Neural progenitor cell (in vitro differentiated cells): ENCODE results near the gene DTNBP1. TPM values are rescaled to one million over a fixed set of nuclear protein-coding genes. Genes with fewer than 3 reads are reported as not detected.

ENCODE experiments used
- DNase-seq: peaks from one replicate; pipeline ENCODE4 v3.0.0-alpha.2; 2016; ENCODE audit warnings: low spot score
- H2AFZ ChIP-seq: fragments of 200-600 bp; sonication (generic); replicated peaks from 2 replicates; pipeline ENCODE4 v1.6.1; 2016; ENCODE audit warnings: antibody characterized with exemption
- H3F3A ChIP-seq: fragments of 200-600 bp; sonication (generic); 2 replicates; pipeline ENCODE4 v1.6.1; 2016; ENCODE audit warnings: antibody characterized with exemption, low read depth
- H3K27ac ChIP-seq: fragments of 200-600 bp; sonication (generic); 2 replicates; pipeline ENCODE4 v1.5.1; 2016; ENCODE audit warnings: mild to moderate bottlenecking
- H3K27me3 ChIP-seq: fragments of 200-600 bp; sonication (generic); 2 replicates; pipeline ENCODE4 v1.6.1; 2016; ENCODE audit warnings: mild to moderate bottlenecking, moderate library complexity
- H3K36me3 ChIP-seq: fragments of 200-600 bp; sonication (generic); 2 replicates; pipeline ENCODE4 v1.5.1; 2016
- H3K4me1 ChIP-seq: fragments of 200-600 bp; sonication (generic); 2 replicates; pipeline ENCODE4 v1.6.1; 2016; ENCODE audit warnings: mixed run types
- H3K4me2 ChIP-seq: fragments of 200-600 bp; sonication (generic); 2 replicates; pipeline ENCODE4 v1.6.1; 2016
- H3K4me3 ChIP-seq: fragments of 200-600 bp; sonication (generic); 2 replicates; pipeline ENCODE4 v1.5.1; 2016
- H3K79me2 ChIP-seq: fragments of 200-600 bp; sonication (generic); 2 replicates; pipeline ENCODE4 v1.6.1; 2016; ENCODE audit warnings: low read depth
- H3K9ac ChIP-seq: fragments of 200-600 bp; sonication (generic); 2 replicates; pipeline ENCODE4 v1.6.1; 2016
- H3K9me3 ChIP-seq: fragments of 200-600 bp; sonication (generic); 2 replicates; pipeline ENCODE4 v1.5.1; 2016; ENCODE audit warnings: low read depth
- H4K20me1 ChIP-seq: fragments of 200-600 bp; sonication (generic); 2 replicates; pipeline ENCODE4 v1.6.1; 2016; ENCODE audit warnings: low read depth
- H3K27ac Mint-ChIP-seq: 3 replicates; pipeline ENCODE4 v1.8.0; 2021; ENCODE audit warnings: mixed read lengths
- H3K27me3 Mint-ChIP-seq: 2 replicates; pipeline ENCODE4 v1.8.0; 2022; ENCODE audit warnings: low read depth, mild to moderate bottlenecking, inconsistent platforms, moderate library complexity, mixed read lengths; ENCODE audit not compliant: insufficient read depth
- H3K36me3 Mint-ChIP-seq: 3 replicates; pipeline ENCODE4 v1.8.0; 2021; ENCODE audit warnings: mixed read lengths
- H3K4me1 Mint-ChIP-seq: 3 replicates; pipeline ENCODE4 v1.8.0; 2021; ENCODE audit warnings: mixed read lengths
- H3K4me3 Mint-ChIP-seq: 3 replicates; pipeline ENCODE4 v1.8.0; 2021; ENCODE audit warnings: mild to moderate bottlenecking, moderate library complexity, mixed read lengths
- H3K9me3 Mint-ChIP-seq: 3 replicates; pipeline ENCODE4 v1.8.0; 2020; ENCODE audit warnings: mixed read lengths
- CTCF ChIP-seq: fragments of 200-600 bp; sonication (generic); IDR thresholded peaks from 2 replicates; pipeline ENCODE4 v1.5.1; 2017; ENCODE audit warnings: antibody characterized with exemption, mild to moderate bottlenecking
- EZH2 ChIP-seq: fragments of 200-600 bp; sonication (generic); IDR thresholded peaks from 2 replicates; pipeline ENCODE4 v1.6.1; 2017; ENCODE audit warnings: antibody characterized with exemption, mild to moderate bottlenecking, moderate library complexity
- EZH2phosphoT487 ChIP-seq: fragments of 200-600 bp; sonication (generic); IDR thresholded peaks from 2 replicates; pipeline ENCODE4 v1.6.1; 2017; ENCODE audit warnings: antibody characterized with exemption
- total RNA-seq: library from RNA; depleted of rRNA; stranded (reverse); fragments of >200 nt; gene quantifications from 2 replicates; pipeline ENCODE4 v1.2.3, GENCODE V29; 2015; ENCODE audit warnings: low replicate concordance

The DTNBP1 gene
- total RNA-seq, 1 donor from 2014 or later: 4.5 TPM

- no peak overlapping the region for H3K9ac ChIP-seq
- H3K4me2 ChIP-seq: no peak overlapping the region
- no peak overlapping the region for H3K4me3 ChIP-seq
- H3K9me3 Mint-ChIP-seq: no peaks in the 10 kb centered on the region
- no peaks in the 10 kb centered on the region for H3K9me3 ChIP-seq
- no peak overlapping the region for H2AFZ ChIP-seq
- H3K36me3 Mint-ChIP-seq: no peaks in the 10 kb centered on the region
- no peaks in the 10 kb centered on the region for H3F3A ChIP-seq
- TF ChIP-seq CTCF (no peak), EZH2 (no peak), EZH2phosphoT487 (no peak)
- peaks cover 5% of the 10 kb centered on the region for H3K27me3 Mint-ChIP-seq
- no peaks in the 10 kb centered on the region for H3K79me2 ChIP-seq
- H4K20me1 ChIP-seq: no peaks in the 10 kb centered on the region
- no peak overlapping the region for H3K4me3 Mint-ChIP-seq
- DNase-seq: no peak
- H3K4me1 ChIP-seq: no peaks in the 10 kb centered on the region
- H3K4me1 Mint-ChIP-seq: peaks cover 10% of the 10 kb centered on the region
- H3K36me3 ChIP-seq: no peaks in the 10 kb centered on the region
- no peaks in the 10 kb centered on the region for H3K27me3 ChIP-seq
- no peak overlapping the region for H3K27ac Mint-ChIP-seq
- no peak overlapping the region for H3K27ac ChIP-seq
These were observed 15.7 kb upstream of the DTNBP1 start for GRCh38 chr6:15678514-15678913.

DNA sequence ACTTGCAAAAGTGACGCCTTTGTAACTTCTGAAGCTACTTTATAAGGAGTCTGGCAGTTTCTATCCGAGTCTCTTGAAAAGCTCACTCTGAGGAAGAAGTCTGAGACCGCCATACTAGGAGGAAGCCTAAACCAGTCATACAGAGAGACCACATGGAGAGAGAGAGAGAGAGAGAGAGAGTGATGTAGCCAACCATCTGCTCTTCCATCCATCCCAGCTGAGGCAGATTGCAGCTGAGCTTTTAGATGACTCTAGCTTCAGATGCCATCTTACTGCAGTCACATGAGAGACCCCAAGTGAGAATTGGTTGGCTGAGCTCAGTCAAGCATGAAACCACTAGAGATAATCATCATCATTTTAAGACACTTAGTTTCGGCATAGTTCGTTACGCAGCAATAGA lies 15.0 kb upstream of the DTNBP1 start:
- no peaks in the 10 kb centered on the region for H3K27me3 ChIP-seq
- no peak overlapping the region for H3K4me2 ChIP-seq
- no peaks in the 10 kb centered on the region for H3K79me2 ChIP-seq
- no peak overlapping the region for H2AFZ ChIP-seq
- Mint-ChIP-seq H3K27me3 (peaks cover 3% of the 10 kb centered on the region), H3K4me1 (peaks cover 12% of the 10 kb centered on the region), H3K9me3 (no peaks in the 10 kb centered on the region), H3K36me3 (no peaks in the 10 kb centered on the region), H3K27ac (no peak overlapping the region), H3K4me3 (no peak overlapping the region)
- no peak overlapping the region for H3K9ac ChIP-seq
- H4K20me1 ChIP-seq: no peaks in the 10 kb centered on the region
- no peak for DNase-seq
- no peaks in the 10 kb centered on the region for H3K9me3 ChIP-seq
- H3F3A ChIP-seq: no peaks in the 10 kb centered on the region
- no peak overlapping the region for H3K27ac ChIP-seq
- H3K36me3 ChIP-seq: no peaks in the 10 kb centered on the region
- H3K4me3 ChIP-seq: no peak overlapping the region
- TF ChIP-seq CTCF: no peak
- no peak for TF ChIP-seq EZH2phosphoT487
- no peak for TF ChIP-seq EZH2
- H3K4me1 ChIP-seq: no peaks in the 10 kb centered on the region

- Histone ChIP-seq H3K4me2 (no peak overlapping the region), H3K27me3 (no peaks in the 10 kb centered on the region), H3K9ac (no peak overlapping the region), H3K4me1 (no peaks in the 10 kb centered on the region), H3K36me3 (no peaks in the 10 kb centered on the region), H3K79me2 (no peaks in the 10 kb centered on the region), H2AFZ (no peak overlapping the region), H3F3A (no peaks in the 10 kb centered on the region), H4K20me1 (no peaks in the 10 kb centered on the region), H3K27ac (no peak overlapping the region), H3K4me3 (no peak overlapping the region), H3K9me3 (no peaks in the 10 kb centered on the region)
- peaks cover 4% of the 10 kb centered on the region for H3K27me3 Mint-ChIP-seq
- H3K9me3 Mint-ChIP-seq: no peaks in the 10 kb centered on the region
- DNase-seq: no peak
- no peaks in the 10 kb centered on the region for H3K36me3 Mint-ChIP-seq
- H3K4me1 Mint-ChIP-seq: peaks cover 12% of the 10 kb centered on the region
- H3K4me3 Mint-ChIP-seq: no peak overlapping the region
- no peak for TF ChIP-seq EZH2
- no peak for TF ChIP-seq EZH2phosphoT487
- no peak for TF ChIP-seq CTCF
- H3K27ac Mint-ChIP-seq: no peak overlapping the region
These were observed 12.8 kb upstream of the DTNBP1 start for GRCh38 chr6:15675536-15676220.
